ENCODE measurements around the gene MCTP2.
"Not testable (repeated sequence)": the region's sequence is repeated elsewhere in the genome, so short reads cannot be mapped to it uniquely, and the experiment has no call there.

Gene MCTP2

GRCh38 chr15:94485148-94485719 is 253.9 kb downstream of the MCTP2 start:
- no peak overlapping the region for H3K27ac ChIP-seq (ENCODE audit: low read depth, low read length, severe bottlenecking)
- WGBS, 2 experiments (ENCODE audit: insufficient coverage in 2 of 2) = 83% methylated on average over 1 to 2 of the region's 3 CpGs

GRCh38 chr15:94487635-94488034 is 256.3 kb downstream of the MCTP2 start:
- Histone ChIP-seq H3K27ac (ENCODE audit: low read depth, low read length, severe bottlenecking) (no peak overlapping the region), H3K36me3 (ENCODE audit: control insufficient read depth, insufficient read depth, low read length) (no peaks in the 10 kb centered on the region), H3K4me1 (ENCODE audit: control insufficient read depth, insufficient read depth, low read length, poor library complexity, severe bottlenecking) (no peaks in the 10 kb centered on the region), H3K9me3 (ENCODE audit: control insufficient read depth, low read length) (no peaks in the 10 kb centered on the region), H3K4me3 (ENCODE audit: extremely low read depth, insufficient read depth, low read length, poor library complexity, severe bottlenecking) (no peak overlapping the region)
- 100% methylated on average over 1 of the region's 1 CpG for WGBS, 2 experiments (ENCODE audit: insufficient coverage in 2 of 2)

More at GRCh38 chr15:94485148-94485719, 253.9 kb downstream of the MCTP2 start:
- Histone ChIP-seq H3K4me3 (ENCODE audit: extremely low read depth, insufficient read depth, low read length, poor library complexity, severe bottlenecking) (no peak overlapping the region), H3K36me3 (ENCODE audit: control insufficient read depth, insufficient read depth, low read length) (no peaks in the 10 kb centered on the region), H3K4me1 (ENCODE audit: control insufficient read depth, insufficient read depth, low read length, poor library complexity, severe bottlenecking) (no peaks in the 10 kb centered on the region), H3K9me3 (ENCODE audit: control insufficient read depth, low read length) (no peaks in the 10 kb centered on the region)

- Histone ChIP-seq H3K36me3 (ENCODE audit: control insufficient read depth, insufficient read depth, low read length) (no peaks in the 10 kb centered on the region), H3K9me3 (ENCODE audit: control insufficient read depth, low read length) (no peaks in the 10 kb centered on the region), H3K4me3 (ENCODE audit: extremely low read depth, insufficient read depth, low read length, poor library complexity, severe bottlenecking) (no peak overlapping the region), H3K4me1 (ENCODE audit: control insufficient read depth, insufficient read depth, low read length, poor library complexity, severe bottlenecking) (no peaks in the 10 kb centered on the region), H3K27ac (ENCODE audit: low read depth, low read length, severe bottlenecking) (no peak overlapping the region)
- 94 to 100% methylated on average over 1 to 2 of the region's 3 CpGs for WGBS, 2 experiments (ENCODE audit: insufficient coverage in 2 of 2)
Measured at GRCh38 chr15:94493176-94493575, 261.8 kb downstream of the MCTP2 start.

GRCh38 chr15:94493586-94493985 is 262.2 kb downstream of the MCTP2 start:
- not testable (repeated sequence) for H3K9me3 ChIP-seq (ENCODE audit: control insufficient read depth, low read length); H3K4me1 ChIP-seq (ENCODE audit: control insufficient read depth, insufficient read depth, low read length, poor library complexity, severe bottlenecking); H3K4me3 ChIP-seq (ENCODE audit: extremely low read depth, insufficient read depth, low read length, poor library complexity, severe bottlenecking); H3K27ac ChIP-seq (ENCODE audit: low read depth, low read length, severe bottlenecking); H3K36me3 ChIP-seq (ENCODE audit: control insufficient read depth, insufficient read depth, low read length)
- WGBS, 2 experiments (ENCODE audit: insufficient coverage in 2 of 2) = 100% methylated on average over 1 of the region's 1 CpG; no CpG with 5 or more reads in 1 of the 2 experiments

GRCh38 chr15:94494732-94495131 is 263.4 kb downstream of the MCTP2 start:
- no peaks in the 10 kb centered on the region for H3K36me3 ChIP-seq (ENCODE audit: control insufficient read depth, insufficient read depth, low read length)
- H3K4me1 ChIP-seq (ENCODE audit: control insufficient read depth, insufficient read depth, low read length, poor library complexity, severe bottlenecking) = no peaks in the 10 kb centered on the region
- H3K4me3 ChIP-seq (ENCODE audit: extremely low read depth, insufficient read depth, low read length, poor library complexity, severe bottlenecking) = no peak overlapping the region
- 83 to 100% methylated on average over 1 to 2 of the region's 4 CpGs for WGBS, 2 experiments (ENCODE audit: insufficient coverage in 2 of 2)
- H3K27ac ChIP-seq (ENCODE audit: low read depth, low read length, severe bottlenecking) = no peak overlapping the region
- no peaks in the 10 kb centered on the region for H3K9me3 ChIP-seq (ENCODE audit: control insufficient read depth, low read length)

- H3K9me3 ChIP-seq (ENCODE audit: control insufficient read depth, low read length) = no peaks in the 10 kb centered on the region
- no peaks in the 10 kb centered on the region for H3K36me3 ChIP-seq (ENCODE audit: control insufficient read depth, insufficient read depth, low read length)
- H3K4me1 ChIP-seq (ENCODE audit: control insufficient read depth, insufficient read depth, low read length, poor library complexity, severe bottlenecking) = no peaks in the 10 kb centered on the region
- no peak overlapping the region for H3K27ac ChIP-seq (ENCODE audit: low read depth, low read length, severe bottlenecking)
- H3K4me3 ChIP-seq (ENCODE audit: extremely low read depth, insufficient read depth, low read length, poor library complexity, severe bottlenecking) = no peak overlapping the region
- WGBS, 2 experiments (ENCODE audit: insufficient coverage in 2 of 2) = 83% methylated on average over 1 of the region's 2 CpGs; no CpG with 5 or more reads in 1 of the 2 experiments
Measured at GRCh38 chr15:94503293-94503692, 271.9 kb downstream of the MCTP2 start.

GRCh38 chr15:94509259-94509658 is 277.9 kb downstream of the MCTP2 start:
- WGBS, 2 experiments (ENCODE audit: insufficient coverage in 2 of 2) = no CpG with 5 or more reads among the region's 1 CpG
- H3K27ac ChIP-seq (ENCODE audit: low read depth, low read length, severe bottlenecking) = no peak overlapping the region
- H3K4me1 ChIP-seq (ENCODE audit: control insufficient read depth, insufficient read depth, low read length, poor library complexity, severe bottlenecking) = no peaks in the 10 kb centered on the region
- H3K4me3 ChIP-seq (ENCODE audit: extremely low read depth, insufficient read depth, low read length, poor library complexity, severe bottlenecking) = no peak overlapping the region
- no peaks in the 10 kb centered on the region for H3K9me3 ChIP-seq (ENCODE audit: control insufficient read depth, low read length)
- no peaks in the 10 kb centered on the region for H3K36me3 ChIP-seq (ENCODE audit: control insufficient read depth, insufficient read depth, low read length)

GRCh38 chr15:94522125-94522524 is 290.8 kb downstream of the MCTP2 start:
- H3K36me3 ChIP-seq (ENCODE audit: control insufficient read depth, insufficient read depth, low read length) = no peaks in the 10 kb centered on the region
- no peak overlapping the region for H3K27ac ChIP-seq (ENCODE audit: low read depth, low read length, severe bottlenecking)
- no peaks in the 10 kb centered on the region for H3K4me1 ChIP-seq (ENCODE audit: control insufficient read depth, insufficient read depth, low read length, poor library complexity, severe bottlenecking)
- 89 to 100% methylated on average over 1 to 2 of the region's 3 CpGs for WGBS, 2 experiments (ENCODE audit: insufficient coverage in 2 of 2)
- no peak overlapping the region for H3K4me3 ChIP-seq (ENCODE audit: extremely low read depth, insufficient read depth, low read length, poor library complexity, severe bottlenecking)
- H3K9me3 ChIP-seq (ENCODE audit: control insufficient read depth, low read length) = no peaks in the 10 kb centered on the region

GRCh38 chr15:94523873-94524272 is 292.5 kb downstream of the MCTP2 start:
- Histone ChIP-seq H3K9me3 (ENCODE audit: control insufficient read depth, low read length) (no peaks in the 10 kb centered on the region), H3K4me3 (ENCODE audit: extremely low read depth, insufficient read depth, low read length, poor library complexity, severe bottlenecking) (no peak overlapping the region), H3K27ac (ENCODE audit: low read depth, low read length, severe bottlenecking) (no peak overlapping the region), H3K4me1 (ENCODE audit: control insufficient read depth, insufficient read depth, low read length, poor library complexity, severe bottlenecking) (no peaks in the 10 kb centered on the region), H3K36me3 (ENCODE audit: control insufficient read depth, insufficient read depth, low read length) (no peaks in the 10 kb centered on the region)
- 93 to 94% methylated on average over 9 of the region's 11 CpGs for WGBS, 2 experiments (ENCODE audit: insufficient coverage in 2 of 2)

GRCh38 chr15:94524565-94524964 is 293.2 kb downstream of the MCTP2 start:
- WGBS, 2 experiments (ENCODE audit: insufficient coverage in 2 of 2) = 74 to 88% methylated on average over 2 of the region's 2 CpGs

GRCh38 chr15:94526071-94526689 is 294.8 kb downstream of the MCTP2 start:
- H3K36me3 ChIP-seq (ENCODE audit: control insufficient read depth, insufficient read depth, low read length) = no peaks in the 10 kb centered on the region
- no peak overlapping the region for H3K4me3 ChIP-seq (ENCODE audit: extremely low read depth, insufficient read depth, low read length, poor library complexity, severe bottlenecking)
- H3K27ac ChIP-seq (ENCODE audit: low read depth, low read length, severe bottlenecking) = no peak overlapping the region
- H3K4me1 ChIP-seq (ENCODE audit: control insufficient read depth, insufficient read depth, low read length, poor library complexity, severe bottlenecking) = no peaks in the 10 kb centered on the region
- no peaks in the 10 kb centered on the region for H3K9me3 ChIP-seq (ENCODE audit: control insufficient read depth, low read length)
- WGBS, 2 experiments (ENCODE audit: insufficient coverage in 2 of 2) = 100% methylated on average over 1 of the region's 5 CpGs; no CpG with 5 or more reads in 1 of the 2 experiments

More at GRCh38 chr15:94524565-94524964, 293.2 kb downstream of the MCTP2 start:
- H3K9me3 ChIP-seq (ENCODE audit: control insufficient read depth, low read length) = no peaks in the 10 kb centered on the region
- no peak overlapping the region for H3K4me3 ChIP-seq (ENCODE audit: extremely low read depth, insufficient read depth, low read length, poor library complexity, severe bottlenecking)
- no peaks in the 10 kb centered on the region for H3K4me1 ChIP-seq (ENCODE audit: control insufficient read depth, insufficient read depth, low read length, poor library complexity, severe bottlenecking)
- H3K27ac ChIP-seq (ENCODE audit: low read depth, low read length, severe bottlenecking) = no peak overlapping the region
- no peaks in the 10 kb centered on the region for H3K36me3 ChIP-seq (ENCODE audit: control insufficient read depth, insufficient read depth, low read length)

Data from mesodermal cell (in vitro differentiated cells).